ENCODE data around the gene TMEM145. TPM values are rescaled to one million over a fixed set of nuclear protein-coding genes. Genes with fewer than 3 reads are reported as not detected.

TMEM145 gene
- total RNA-seq, 2 experiments from 2014 or later = 1.8 TPM; not detected in 1

GRCh38 chr19:42355896-42356295 is 42.8 kb downstream of the TMEM145 start:
- no peak for DNase-seq (ENCODE audit: low spot score)
- Histone ChIP-seq H3K79me2 (ENCODE audit: insufficient read depth, low read depth, low read length) (no peaks in the 10 kb centered on the region), H3K36me3 (ENCODE audit: insufficient read depth, low read length) (no peaks in the 10 kb centered on the region), H3K27ac (ENCODE audit: low read depth, low read length, poor library complexity, severe bottlenecking) (no peak overlapping the region), H3K4me3 (ENCODE audit: low read depth, low read length, poor library complexity, severe bottlenecking) (no peak overlapping the region), H3K9me3 (ENCODE audit: low read length) (no peaks in the 10 kb centered on the region), H3K4me2 (ENCODE audit: low read length) (no peak overlapping the region), H3K9me2 (ENCODE audit: insufficient read depth, low read length) (no peaks in the 10 kb centered on the region), H4K20me1 (ENCODE audit: insufficient read depth, low read length) (no peaks in the 10 kb centered on the region), H3K4me1 (ENCODE audit: insufficient read depth, low read length, poor library complexity, severe bottlenecking) (no peaks in the 10 kb centered on the region), H2AFZ (ENCODE audit: low read length) (no peak overlapping the region)
- POLR2A ChIA-PET = interaction anchor here (0.6 kb wide), 1 partner anchor 231 kb away, joined by 3 read pairs; no protein-coding TSS in a partner anchor
- CTCF ChIA-PET (ENCODE audit: unreplicated experiment) = no interaction called here
- no peak for TF ChIP-seq EZH2phosphoT487 (IDR thresholded peaks at IDR 0.05; ENCODE audit: borderline replicate concordance, low read depth, low read length)
- no peak for TF ChIP-seq CTCF (conservative IDR thresholded peaks at IDR 0.05; ENCODE audit: low read length)
- BruUV-seq (replicated peaks) = no TSS peak
- intact Hi-C loops (cut with micrococcal nuclease; ENCODE audit: unreplicated experiment) = no loop called here

- BruUV-seq (replicated peaks) = no TSS peak
- TF ChIP-seq EZH2phosphoT487 (IDR thresholded peaks at IDR 0.05; ENCODE audit: borderline replicate concordance, low read depth, low read length) (no peak), CTCF (conservative IDR thresholded peaks at IDR 0.05; ENCODE audit: low read length) (no peak)
Measured at GRCh38 chr19:42356686-42357085, 43.6 kb downstream of the TMEM145 start.

GRCh38 chr19:42357290-42357689 is 44.2 kb downstream of the TMEM145 start:
- no peak for DNase-seq (ENCODE audit: low spot score)
- Histone ChIP-seq H3K4me2 (ENCODE audit: low read length) (no peak overlapping the region), H3K79me2 (ENCODE audit: insufficient read depth, low read depth, low read length) (no peaks in the 10 kb centered on the region), H3K4me3 (ENCODE audit: low read depth, low read length, poor library complexity, severe bottlenecking) (no peak overlapping the region), H3K9me2 (ENCODE audit: insufficient read depth, low read length) (no peaks in the 10 kb centered on the region), H3K4me1 (ENCODE audit: insufficient read depth, low read length, poor library complexity, severe bottlenecking) (no peaks in the 10 kb centered on the region), H3K27ac (ENCODE audit: low read depth, low read length, poor library complexity, severe bottlenecking) (no peak overlapping the region), H3K36me3 (ENCODE audit: insufficient read depth, low read length) (no peaks in the 10 kb centered on the region), H3K9me3 (ENCODE audit: low read length) (no peaks in the 10 kb centered on the region), H4K20me1 (ENCODE audit: insufficient read depth, low read length) (no peaks in the 10 kb centered on the region), H2AFZ (ENCODE audit: low read length) (no peak overlapping the region)
- CTCF ChIA-PET (ENCODE audit: unreplicated experiment) = no interaction called here
- TF ChIP-seq EZH2phosphoT487 (IDR thresholded peaks at IDR 0.05; ENCODE audit: borderline replicate concordance, low read depth, low read length) (no peak), CTCF (conservative IDR thresholded peaks at IDR 0.05; ENCODE audit: low read length) (no peak)
- intact Hi-C loops (cut with micrococcal nuclease; ENCODE audit: unreplicated experiment) = no loop called here
- BruUV-seq (replicated peaks) = no TSS peak
- POLR2A ChIA-PET = no interaction called here

More at GRCh38 chr19:42356686-42357085, 43.6 kb downstream of the TMEM145 start:
- Histone ChIP-seq H3K9me2 (ENCODE audit: insufficient read depth, low read length) (no peaks in the 10 kb centered on the region), H3K4me3 (ENCODE audit: low read depth, low read length, poor library complexity, severe bottlenecking) (no peak overlapping the region), H3K9me3 (ENCODE audit: low read length) (no peaks in the 10 kb centered on the region), H3K4me1 (ENCODE audit: insufficient read depth, low read length, poor library complexity, severe bottlenecking) (no peaks in the 10 kb centered on the region), H2AFZ (ENCODE audit: low read length) (no peak overlapping the region), H4K20me1 (ENCODE audit: insufficient read depth, low read length) (no peaks in the 10 kb centered on the region), H3K27ac (ENCODE audit: low read depth, low read length, poor library complexity, severe bottlenecking) (no peak overlapping the region), H3K79me2 (ENCODE audit: insufficient read depth, low read depth, low read length) (no peaks in the 10 kb centered on the region), H3K36me3 (ENCODE audit: insufficient read depth, low read length) (no peaks in the 10 kb centered on the region), H3K4me2 (ENCODE audit: low read length) (no peak overlapping the region)
- ChIA-PET CTCF (ENCODE audit: unreplicated experiment) (no interaction called here), POLR2A (no interaction called here)
- intact Hi-C loops (cut with micrococcal nuclease; ENCODE audit: unreplicated experiment) = no loop called here
- DNase-seq (ENCODE audit: low spot score) = no peak

All from OCI-LY7 (cell line).